Measurements from ENCODE around the gene PGM2L1.

- TF ChIP-seq NFRKB (IDR thresholded peaks at IDR 0.05) (no peak), ELF4 (IDR thresholded peaks at IDR 0.05) (no peak), FOXA1 (IDR thresholded peaks at IDR 0.05) (no peak), BHLHE40 (IDR thresholded peaks at IDR 0.05; ENCODE audit: borderline replicate concordance) (no peak), FOXM1 (IDR thresholded peaks at IDR 0.05; ENCODE audit: borderline replicate concordance) (no peak), SP1 (IDR thresholded peaks at IDR 0.05) (no peak), CTBP1 (IDR thresholded peaks at IDR 0.05; ENCODE audit: borderline replicate concordance) (no peak)
Observed at GRCh38 chr11:74339619-74340018, 58.6 kb downstream of the PGM2L1 start.
